ENCODE measurements around the gene UBE2D4.
"Not testable (repeated sequence)": the region's sequence is repeated elsewhere in the genome, so short reads cannot be mapped to it uniquely, and the experiment has no call there.

UBE2D4 gene

GRCh38 chr7:43925984-43926797 lies at the start of gene UBE2D4:
TSS of gene UBE2D4 (plus strand) at chr7:43926436. CDS start at chr7:43926533, 97 bp downstream.
- peak; percentile 94 for DNase-seq

DNA sequence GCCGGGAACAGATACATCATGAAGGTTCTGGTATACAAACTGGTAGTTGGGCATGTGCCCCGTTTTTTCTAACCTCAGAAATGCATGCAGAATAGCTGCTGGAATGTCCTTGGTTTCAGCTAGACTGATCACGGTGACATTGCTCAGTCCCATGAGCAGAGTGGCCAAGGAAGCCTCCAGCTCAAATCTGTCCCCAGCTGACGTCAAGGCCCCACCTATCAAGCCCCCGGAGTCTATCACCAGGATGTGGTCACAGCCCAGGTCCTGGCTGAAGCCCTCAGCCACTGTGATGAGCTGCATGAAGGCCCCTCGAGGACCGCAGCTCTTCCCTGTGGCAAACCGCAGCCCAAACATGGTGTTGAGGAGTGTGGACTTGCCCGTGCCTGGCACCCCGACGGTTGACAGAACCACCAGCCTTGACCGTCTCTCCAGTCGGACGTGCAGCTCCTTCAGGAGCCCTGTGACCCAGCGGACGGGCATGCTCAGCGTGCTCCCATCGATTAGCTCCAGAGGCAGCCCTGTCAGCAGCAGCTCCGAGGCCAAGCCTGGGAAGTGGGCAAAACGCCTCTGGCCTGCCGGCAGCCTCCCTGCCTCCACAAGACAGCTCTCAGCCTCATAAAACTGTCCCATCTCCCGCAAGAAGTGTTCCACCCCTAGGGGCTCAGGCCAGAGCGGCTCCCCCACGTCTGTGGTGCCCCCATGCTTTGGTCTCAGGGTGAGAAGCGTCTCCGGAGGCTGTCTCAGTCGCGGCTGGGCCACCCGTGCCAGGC lies 49.1 kb upstream of the UBE2D4 start:
- DNase-seq = no peak

DNA sequence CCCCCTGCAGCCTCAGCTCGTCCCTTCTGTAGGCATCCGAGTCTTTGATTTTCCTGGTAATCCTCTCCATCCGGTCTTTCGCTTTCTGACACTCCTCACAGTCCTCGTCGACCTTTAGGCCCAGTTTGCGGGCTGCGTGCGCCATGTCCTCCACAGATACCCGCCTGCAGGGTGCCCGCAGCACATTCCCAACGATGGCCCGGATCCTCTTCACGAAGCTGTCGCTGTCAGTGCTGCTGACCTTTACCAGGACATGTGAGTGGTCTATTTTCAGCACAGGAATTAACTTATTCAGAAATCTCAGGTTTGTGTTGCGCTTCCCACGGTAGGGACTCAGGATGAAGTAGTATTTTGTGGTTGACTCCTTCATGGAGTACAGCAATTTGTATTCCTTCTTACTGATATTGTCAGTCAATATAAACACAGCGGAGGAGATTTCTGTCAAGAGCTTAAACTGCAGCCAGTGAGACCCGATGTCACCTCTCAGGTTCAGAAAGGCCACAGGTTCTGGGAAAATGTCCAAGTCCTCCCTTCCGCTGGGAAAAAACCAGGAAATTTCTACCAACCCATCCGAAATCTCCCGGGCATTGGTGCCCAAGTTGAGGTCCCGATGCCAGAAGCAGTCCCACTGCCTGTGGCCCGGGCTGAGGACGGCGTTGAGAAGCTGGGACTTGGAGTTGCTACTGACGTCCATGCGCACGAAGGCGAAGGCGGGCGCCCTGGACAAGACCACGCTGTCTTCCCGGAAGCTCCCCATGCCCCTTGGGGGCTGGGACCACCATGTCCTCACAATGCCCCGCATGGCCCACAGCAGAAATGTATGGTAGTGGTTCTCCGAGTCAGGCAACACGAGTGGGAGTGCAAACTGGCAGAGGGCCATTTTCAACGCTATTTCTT lies 48.0 kb upstream of the UBE2D4 start:
- no peak for DNase-seq

- no peak for DNase-seq
Observed at GRCh38 chr7:43878867-43879266, 47.4 kb upstream of the UBE2D4 start.

DNA sequence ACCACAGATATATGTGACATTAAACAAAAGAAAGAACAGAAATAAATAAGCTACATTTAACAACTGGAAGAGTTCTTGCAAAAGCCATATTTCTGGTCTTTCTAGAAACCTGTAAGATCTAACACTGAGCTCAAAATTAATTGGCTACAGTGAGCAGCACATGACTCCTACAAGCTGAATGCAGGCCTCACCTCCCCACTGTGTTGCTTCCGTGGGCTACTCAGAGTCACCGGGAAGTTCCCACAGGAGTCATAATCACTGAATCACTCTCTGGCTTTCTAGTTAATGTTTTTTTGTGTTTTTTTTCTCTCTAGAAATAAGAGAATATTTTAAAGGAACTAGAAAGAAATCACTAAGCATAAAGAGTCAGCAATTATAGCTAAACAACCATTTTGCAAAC lies 46.8 kb upstream of the UBE2D4 start:
- no peak for DNase-seq

GRCh38 chr7:43880596-43880995 lies 45.6 kb upstream of the UBE2D4 start:
- no peak for DNase-seq

DNA sequence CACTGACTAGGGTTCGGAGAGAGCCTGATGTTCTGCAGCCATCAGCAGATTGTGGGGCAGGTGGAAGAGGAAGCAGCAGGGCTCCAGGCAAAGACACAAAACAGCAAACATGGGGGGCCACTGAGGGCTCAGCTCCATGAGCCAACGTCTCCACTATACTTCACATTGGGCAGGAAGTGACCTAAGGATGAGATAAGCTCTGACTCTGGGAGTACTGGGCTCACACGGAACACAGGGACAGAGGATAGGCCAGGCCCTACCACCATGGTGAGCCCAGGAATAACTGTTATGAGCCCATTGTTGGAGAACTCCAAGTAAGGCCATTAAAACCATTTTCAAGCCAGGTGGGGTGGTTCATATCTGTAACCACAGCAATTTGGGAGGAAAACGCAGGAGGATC lies 42.0 kb upstream of the UBE2D4 start:
- no peak for DNase-seq

GRCh38 chr7:43884617-43885016 lies 41.6 kb upstream of the UBE2D4 start:
- no peak for DNase-seq

DNA sequence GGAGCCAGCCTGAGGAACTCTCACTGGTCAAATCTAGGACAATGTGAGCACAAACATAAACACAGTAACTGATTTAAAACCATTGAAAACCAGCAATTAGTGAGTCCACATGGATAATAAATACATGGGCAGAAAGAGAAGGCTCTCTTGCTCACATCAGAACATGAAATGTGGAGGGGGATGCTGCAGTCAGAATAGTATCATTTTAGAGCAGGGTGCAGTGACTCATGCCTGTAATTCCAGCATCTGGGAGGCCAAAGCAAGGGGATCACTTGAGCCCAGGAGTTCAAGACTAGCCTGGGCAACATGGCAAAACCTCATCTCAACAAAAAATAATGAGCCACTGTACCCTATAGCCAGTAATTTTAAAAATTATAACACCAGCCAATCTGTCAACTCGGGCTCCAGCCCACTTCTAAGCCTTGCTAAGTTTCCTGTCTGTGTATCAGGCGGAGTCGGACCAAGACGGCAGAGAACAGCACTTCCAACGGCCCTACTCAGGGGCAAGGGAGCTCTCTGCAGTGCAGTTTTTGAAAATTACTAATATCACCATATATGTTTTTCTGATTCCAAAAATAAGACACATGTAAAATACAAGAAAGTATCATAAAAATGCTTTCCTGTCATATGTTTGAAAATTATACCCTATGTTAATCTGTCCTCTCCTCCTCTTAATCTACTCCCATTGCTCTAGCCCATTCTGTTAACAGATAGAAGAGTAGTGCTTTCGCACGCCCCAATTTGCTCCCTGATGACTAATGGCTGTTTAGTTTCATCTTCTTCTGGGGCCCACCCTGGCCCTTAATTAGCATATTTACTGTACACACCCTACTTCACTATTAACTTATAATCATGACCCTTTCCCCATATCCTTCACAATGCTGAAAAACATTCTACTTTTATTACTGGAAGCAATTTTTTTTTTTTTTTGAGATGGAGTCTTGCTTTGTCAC lies 37.0 kb upstream of the UBE2D4 start:
- no peak for DNase-seq

GRCh38 chr7:43890468-43890867 lies 35.8 kb upstream of the UBE2D4 start:
- no peak for DNase-seq

DNA sequence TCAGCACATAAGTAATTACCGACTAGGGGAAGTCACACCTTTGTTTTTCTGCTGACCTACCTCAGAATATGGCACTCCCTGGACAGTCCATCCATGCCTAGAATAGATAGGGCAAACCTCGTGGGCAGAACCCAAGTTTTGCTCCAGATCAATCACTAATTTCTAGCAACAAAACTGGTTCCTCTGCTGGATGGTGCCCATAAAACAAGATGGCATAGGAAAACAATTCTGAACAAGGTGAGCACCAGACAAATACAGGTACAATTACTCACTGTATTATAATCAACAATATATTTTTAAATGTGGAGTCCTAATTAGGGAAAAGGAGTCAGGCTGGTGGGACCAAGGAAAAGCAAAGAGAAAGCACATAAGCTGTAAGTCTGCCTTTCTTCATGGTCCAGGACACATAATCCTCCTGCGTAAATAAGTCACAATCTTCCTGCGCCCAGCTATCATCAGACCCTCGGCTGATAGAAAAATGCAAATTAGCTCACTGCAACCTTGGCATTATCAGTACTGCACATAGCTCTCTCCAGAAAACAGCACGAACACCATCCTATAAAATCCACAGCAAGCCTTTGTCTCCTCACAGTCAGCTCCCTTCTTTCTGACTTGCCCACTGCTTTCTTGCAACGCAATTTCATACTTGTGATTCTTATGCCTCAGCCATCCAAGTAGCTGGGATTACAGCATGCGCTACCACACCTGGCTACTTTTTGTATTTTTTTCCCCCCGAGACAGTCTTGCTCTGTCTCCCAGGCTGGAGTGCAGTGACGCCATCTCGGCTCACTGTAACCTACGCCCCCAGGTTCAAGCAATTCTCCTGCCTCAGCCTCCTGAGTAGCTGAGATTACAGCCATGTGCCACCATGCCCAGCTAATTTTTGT lies 34.9 kb upstream of the UBE2D4 start:
- DNase-seq = no peak

GRCh38 chr7:43895847-43896415 lies 30.3 kb upstream of the UBE2D4 start:
- DNase-seq = no peak

DNA sequence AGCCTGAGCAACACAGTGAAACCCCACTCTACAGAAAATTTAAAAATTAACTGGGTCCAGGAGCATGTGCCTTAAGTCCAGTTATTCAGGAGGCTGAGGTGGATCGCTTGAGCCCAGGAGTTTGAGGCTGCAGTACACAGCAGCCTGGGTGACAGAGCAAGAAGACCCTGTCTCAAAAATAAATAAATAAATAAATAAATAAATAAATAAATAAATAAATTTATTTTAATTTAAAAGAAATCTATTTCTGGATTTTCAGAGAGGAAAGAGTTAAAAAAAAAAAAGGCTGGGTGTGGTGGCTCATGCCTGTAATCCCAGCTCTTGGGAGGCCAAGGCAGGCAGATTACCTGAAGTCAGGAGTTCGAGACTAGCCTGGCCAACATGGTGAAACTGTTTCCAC lies 27.7 kb upstream of the UBE2D4 start:
- not testable (repeated sequence) for DNase-seq

- DNase-seq = no peak
Observed at GRCh38 chr7:43902542-43903054, 23.6 kb upstream of the UBE2D4 start.

DNA sequence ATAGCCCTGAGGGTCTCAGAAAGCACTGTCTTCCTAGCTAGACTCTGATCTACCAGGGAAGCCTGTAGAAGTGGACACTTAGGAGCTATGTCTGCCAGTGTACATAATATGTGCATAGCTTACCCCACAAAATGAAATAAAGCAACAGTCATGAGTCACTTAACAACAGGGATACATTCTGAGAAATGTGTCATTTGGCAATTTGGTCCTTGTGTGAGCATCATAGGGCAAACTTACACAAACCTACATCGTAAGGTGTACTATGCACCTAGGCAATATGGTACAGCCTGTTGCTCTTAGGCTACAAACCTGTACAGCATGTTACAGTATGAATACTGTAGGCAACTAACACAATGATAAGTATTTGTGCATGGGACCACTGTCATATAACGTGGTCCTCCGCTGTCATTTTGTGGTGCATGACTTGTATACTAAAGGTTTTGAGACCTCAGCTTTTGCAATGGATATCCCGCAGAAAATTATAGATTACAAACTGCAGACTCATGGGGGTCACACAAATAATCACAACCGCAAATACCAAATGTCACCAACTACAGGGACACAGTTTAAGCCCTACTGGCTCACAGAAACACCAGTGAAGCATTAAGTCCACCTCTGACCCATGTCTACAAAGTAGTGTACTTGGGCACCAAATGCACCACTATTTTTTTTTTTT lies 21.6 kb upstream of the UBE2D4 start:
- DNase-seq = no peak

- DNase-seq = no peak
Observed at GRCh38 chr7:43905209-43905946, 20.9 kb upstream of the UBE2D4 start.

GRCh38 chr7:43905956-43906330 lies 20.3 kb upstream of the UBE2D4 start:
- peak; percentile 52 for DNase-seq

DNA sequence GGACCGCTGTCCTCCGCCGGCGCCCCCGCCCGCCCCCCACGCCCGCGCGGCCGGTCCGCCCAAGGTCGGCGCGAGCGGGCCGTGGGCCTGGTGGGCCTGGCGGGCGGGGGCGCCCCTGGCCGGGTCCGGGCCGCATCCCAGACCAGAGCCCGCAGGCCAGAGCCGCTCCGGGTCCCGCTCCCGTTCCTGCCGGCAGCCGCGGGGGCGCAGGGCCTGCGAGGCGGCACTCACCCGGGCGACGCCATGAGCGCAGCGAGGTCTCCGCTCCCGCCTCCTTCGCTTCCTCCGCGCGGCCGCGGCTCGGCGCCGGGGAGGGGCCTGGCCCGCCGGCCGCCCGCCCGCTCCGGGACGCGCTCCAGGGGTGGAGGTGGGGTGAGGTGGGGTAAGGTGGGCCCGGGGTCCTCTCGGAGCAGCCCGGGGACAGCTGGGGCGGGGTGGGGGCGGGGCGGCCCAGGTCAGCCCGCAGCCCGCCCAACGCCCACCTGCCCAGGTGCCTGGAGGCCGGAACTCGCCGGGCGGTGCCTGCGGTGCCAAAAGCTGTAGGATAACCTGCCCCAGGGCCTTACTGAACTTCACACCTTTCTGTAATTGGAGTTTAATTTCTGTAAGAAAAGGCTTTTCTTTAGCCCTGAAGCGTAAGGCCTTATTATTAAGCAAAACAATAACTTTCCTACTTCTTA lies 19.8 kb upstream of the UBE2D4 start, which contains the start of gene URGCP:
Gene URGCP (minus strand): TSS at position 266 of the 680 bp plus-strand sequence. CDS start 21 bp downstream, at position 245.
- DNase-seq = peak; percentile 70
